IMR-90 (cell line): ENCODE data around the gene DHRS12. TPM values are rescaled to one million over a fixed set of nuclear protein-coding genes. Genes with fewer than 3 reads are reported as not detected.

Source experiments
- BHLHE40 ChIP-seq: fragments of 150-350 bp; IDR thresholded peaks from 2 replicates; pipeline ENCODE4 v1.6.1; 2016; ENCODE audit warnings: mild to moderate bottlenecking, low read depth, low read length
- CTCF ChIP-seq: conservative IDR thresholded peaks from 2 replicates; pipeline ENCODE4 v1.5.1; 2012; ENCODE audit warnings: mild to moderate bottlenecking, low read depth, low read length, improper control_type of control experiment
- MAFK ChIP-seq: IDR thresholded peaks from 2 replicates; pipeline ENCODE4 v1.6.1; 2012; ENCODE audit warnings: low read depth, low read length, improper control_type of control experiment
- MAZ ChIP-seq: IDR thresholded peaks from 2 replicates; pipeline ENCODE4 v1.6.1; 2012; ENCODE audit warnings: low read depth, mild to moderate bottlenecking, low read length, improper control_type of control experiment, moderate library complexity, borderline replicate concordance
- POLR2A ChIP-seq: IDR thresholded peaks from 2 replicates; pipeline ENCODE4 v1.6.1; 2012; ENCODE audit warnings: mild to moderate bottlenecking, low read depth, low read length
- RAD21 ChIP-seq: IDR thresholded peaks from 2 replicates; pipeline ENCODE4 v1.6.1; 2012; ENCODE audit warnings: low read length, improper control_type of control experiment
- polyA plus RNA-seq, 3 experiments: library from polyadenylated mRNA; depleted of rRNA; stranded (reverse); fragments of >200 nt; gene quantifications; 2 replicates each; pipeline ENCODE4 v1.2.3, GENCODE V29; 2012; ENCODE audit warnings: low replicate concordance in 1 of 3
- total RNA-seq: library from RNA; depleted of rRNA; stranded (reverse); fragments of >200 nt; gene quantifications from 2 replicates; pipeline ENCODE4 v1.2.3, GENCODE V29; 2012

DHRS12 gene
- total and polyA plus RNA-seq, 2 of the 4 experiments (the other 2 are of a cell fraction) = 1.3 to 1.6 TPM

DNA sequence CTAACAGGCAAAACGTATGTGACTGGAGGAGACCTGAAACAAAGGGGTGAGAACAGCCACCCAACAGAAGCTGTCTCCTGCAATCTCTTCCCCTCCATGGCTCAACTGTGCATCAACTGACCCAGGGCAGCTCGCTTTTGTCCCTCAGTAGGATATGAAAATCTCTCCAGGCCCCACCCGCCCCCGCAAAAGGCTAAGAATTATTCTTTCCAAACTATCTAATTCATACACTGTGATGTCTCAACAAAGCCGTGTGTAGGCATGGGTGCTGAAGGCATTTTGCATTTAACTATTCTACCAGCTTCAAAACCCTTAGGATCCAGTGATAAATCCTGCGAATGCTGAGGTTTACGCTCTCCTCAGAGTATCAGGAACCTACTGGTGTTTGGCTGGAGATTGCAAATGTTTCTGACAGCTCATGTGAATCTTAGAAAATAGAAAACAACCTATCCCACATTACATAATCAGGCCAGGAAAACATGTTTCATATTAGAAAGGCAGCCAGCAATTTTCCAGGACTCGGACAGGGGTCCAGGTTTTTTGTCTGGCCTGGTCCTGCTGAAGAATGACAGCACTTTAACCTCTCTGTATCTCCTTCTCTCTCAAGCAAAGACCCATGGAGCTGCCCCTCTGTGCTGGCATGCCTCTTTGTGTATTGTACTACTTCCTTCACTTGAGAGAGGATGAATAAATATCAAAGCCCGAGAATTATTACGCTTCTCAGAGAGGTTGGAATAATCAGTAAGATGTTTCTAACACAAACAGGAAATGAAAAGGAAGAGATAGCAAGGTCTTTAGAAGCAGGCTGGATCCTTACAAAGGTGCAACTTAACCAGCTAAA is 17.3 kb downstream of the DHRS12 start (continued):
- no peak for TF ChIP-seq CTCF
- no peak for TF ChIP-seq RAD21
- TF ChIP-seq POLR2A = no peak
- no peak for TF ChIP-seq BHLHE40
- TF ChIP-seq MAZ = no peak
- TF ChIP-seq MAFK = no peak
